ENCODE data around the gene SFTA2.
"Not testable (repeated sequence)": the region's sequence is repeated elsewhere in the genome, so short reads cannot be mapped to it uniquely, and the experiment has no call there.

Gene SFTA2

DNA sequence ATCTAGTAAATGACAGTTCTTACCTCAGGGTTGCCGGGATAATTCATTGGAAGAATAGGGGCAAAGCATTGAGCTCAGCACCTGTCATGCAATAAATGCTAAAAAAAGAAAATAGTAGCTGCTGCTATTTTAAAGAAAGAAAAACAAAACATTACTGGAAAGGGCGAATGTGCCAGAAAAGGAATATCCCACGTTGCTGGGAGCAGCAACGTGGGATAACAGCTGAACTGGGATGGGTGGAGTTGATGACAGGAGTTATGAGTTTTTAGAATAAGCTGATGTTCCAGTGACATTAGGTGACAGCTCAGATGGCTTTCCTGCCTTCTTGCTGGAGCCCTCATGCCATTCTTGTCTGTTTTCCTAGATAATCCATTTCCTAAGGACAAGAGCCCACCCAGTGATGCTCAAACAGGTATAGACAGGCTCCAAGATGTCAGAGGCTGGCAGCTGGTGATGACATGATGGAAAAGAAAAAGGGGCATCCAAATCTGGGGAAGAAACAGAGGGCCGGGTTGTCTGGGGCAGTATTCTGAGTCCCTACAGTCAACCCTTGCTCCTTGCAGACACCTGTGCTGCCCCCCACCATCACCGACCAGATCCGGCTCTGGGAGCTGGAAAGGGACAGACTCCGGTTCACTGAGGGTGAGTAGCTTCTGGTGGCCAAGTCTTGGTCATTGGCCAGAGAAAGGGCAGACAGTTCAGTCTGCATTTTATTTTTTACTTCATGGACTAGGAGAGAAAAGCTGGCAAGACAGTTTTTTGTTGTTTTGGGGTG is 19.0 kb downstream of the SFTA2 start:
- no peak for DNase-seq

- DNase-seq: not testable (repeated sequence)
These were observed 21.5 kb downstream of the SFTA2 start for GRCh38 chr6:30910473-30910872.

DNA sequence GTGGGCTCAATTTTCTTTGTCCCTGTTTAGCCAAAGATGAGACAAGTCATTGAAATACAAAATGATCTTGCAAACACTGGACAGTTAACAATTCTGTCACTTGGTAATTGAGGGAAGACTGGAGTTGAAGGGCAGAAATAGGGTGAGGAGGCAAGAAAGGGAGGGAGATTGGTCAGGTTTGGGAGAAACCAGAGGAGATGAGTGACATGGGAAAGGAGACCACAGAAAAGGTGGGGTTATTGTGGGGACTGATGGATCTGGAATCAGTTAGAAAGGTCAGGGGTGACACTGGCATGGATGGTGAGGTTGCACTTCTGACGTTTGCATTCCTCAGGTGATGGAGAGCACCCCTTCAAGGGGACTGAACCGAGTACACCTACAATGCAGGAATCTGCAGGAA is 23.3 kb downstream of the SFTA2 start:
- no peak for DNase-seq

DNA sequence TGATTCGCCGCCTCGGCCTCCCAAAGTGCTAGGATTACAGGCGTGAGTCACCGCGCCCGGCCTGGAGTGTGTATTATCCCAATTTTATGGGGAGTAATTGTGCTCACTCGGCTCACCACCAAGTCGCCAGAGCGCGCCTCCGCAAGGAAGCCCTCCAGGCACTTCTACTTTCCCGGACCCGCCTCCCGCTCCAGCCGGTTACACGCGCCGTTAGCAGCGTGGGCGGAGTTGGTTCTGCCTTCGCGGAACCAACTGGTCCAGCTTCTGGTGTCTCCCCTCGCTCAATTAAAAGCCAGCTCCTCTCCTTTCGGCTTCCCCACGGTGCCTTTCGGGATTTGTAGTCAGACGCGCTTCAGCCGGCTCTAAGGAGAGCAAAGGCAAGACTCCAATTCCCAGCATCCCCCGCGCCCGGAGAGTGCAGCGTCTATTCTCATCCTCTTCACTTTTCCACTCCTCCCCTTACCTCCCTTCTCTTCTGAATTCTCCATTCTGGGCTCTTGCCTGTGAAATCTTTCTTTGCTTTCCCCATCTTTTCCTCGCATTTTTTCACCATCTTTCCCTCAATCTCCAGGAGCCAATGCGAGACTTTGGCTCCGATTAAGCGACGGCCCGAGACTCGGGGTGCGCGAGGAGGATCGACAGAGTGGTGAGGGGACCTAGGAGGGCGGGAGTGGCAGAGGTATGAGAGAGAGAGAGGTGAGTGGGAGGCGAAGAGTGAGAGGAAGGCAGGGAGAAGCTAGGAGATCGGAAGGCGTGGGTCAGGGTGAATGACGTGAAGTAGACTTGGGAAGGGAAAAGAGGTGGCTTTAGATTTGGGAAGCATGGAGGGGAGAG is 24.0 kb downstream of the SFTA2 start, which contains the start of gene GTF2H4:
Gene GTF2H4 (plus strand): TSS at position 450 of the 834 bp plus-strand sequence.
- peak; percentile 98 to 100 (median 98) for DNase-seq

DNA sequence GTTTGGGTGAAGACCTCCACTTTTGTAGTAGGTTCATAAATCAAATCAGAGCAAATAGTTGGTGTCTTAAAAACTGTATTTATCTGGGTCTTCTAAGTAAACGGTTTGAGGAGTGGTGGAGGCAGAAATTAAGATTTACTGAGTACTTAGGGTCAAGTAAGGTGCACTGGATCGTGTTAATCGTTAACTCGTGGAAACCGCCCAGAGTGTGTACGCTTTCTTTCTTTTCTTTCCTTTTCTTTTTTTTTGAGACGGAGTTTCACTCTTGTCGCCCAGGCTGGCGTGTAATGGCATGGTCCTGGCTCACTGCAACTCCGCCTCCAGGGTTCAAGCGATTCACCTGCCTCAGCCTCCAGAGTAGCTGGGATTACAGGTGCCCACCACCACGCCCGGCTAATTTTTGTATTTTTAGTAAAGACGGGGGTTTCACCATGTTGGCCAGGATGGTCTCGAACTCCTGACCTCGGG is 24.6 kb downstream of the SFTA2 start:
- DNase-seq: not testable (repeated sequence)

DNA sequence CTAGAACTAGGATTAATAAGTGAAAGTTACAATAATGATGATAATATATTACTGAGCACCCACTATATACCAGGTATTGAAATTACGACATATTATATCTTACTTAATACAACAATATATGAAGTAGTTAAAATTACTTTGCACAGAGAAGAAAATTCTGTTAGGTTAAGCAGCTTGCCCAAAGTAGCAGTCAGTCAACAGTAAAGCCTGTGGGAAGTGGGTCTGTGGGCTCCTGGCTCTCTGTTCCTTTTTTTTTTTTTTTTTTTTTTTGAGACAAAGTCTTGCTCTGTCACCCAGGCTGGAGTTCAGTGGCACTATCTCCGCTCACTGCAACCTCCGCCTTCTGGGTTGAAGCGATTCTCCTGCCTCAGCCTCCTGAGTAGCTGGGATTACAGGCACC is 28.7 kb downstream of the SFTA2 start:
- DNase-seq: peak in 2 of 4 experiments; percentile 31 to 42

- DNase-seq: no peak
These were observed 29.3 kb downstream of the SFTA2 start for GRCh38 chr6:30902709-30903108.

GRCh38 chr6:30902196-30902595 is 29.8 kb downstream of the SFTA2 start:
- DNase-seq: not testable (repeated sequence)

GRCh38 chr6:30901436-30901835 is 30.5 kb downstream of the SFTA2 start:
- DNase-seq: no peak

DNA sequence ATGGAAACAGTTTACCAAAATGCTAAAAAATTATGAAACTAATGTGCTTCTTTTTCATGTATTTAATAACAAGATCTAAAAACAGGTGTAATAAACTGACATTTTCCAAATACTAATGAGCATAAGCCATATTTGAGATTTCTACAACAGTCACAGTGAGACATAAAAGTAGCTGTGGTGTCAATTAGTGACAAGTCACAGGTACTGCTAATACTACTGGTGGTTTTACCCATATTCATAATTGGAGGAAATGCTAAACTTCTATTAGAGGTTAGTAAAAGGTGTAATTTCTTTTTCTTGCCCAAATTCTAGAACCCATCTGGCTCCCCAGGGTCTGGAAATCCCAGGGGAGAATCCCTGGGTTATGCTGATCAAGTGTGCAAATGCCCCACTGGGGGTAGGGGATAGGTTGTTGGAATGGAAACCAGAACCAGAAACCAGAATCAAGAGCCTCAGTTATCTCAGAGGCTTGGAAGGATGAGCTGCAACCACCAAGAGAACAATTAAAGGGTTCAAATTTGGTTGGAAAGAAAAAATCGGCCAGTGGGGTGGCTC is 31.0 kb downstream of the SFTA2 start:
- no peak for DNase-seq

- DNase-seq: no peak
These were observed 33.1 kb downstream of the SFTA2 start for GRCh38 chr6:30898750-30899360.

GRCh38 chr6:30897882-30898281 is 34.1 kb downstream of the SFTA2 start:
- DNase-seq: no peak

GRCh38 chr6:30896541-30896940 is 35.4 kb downstream of the SFTA2 start:
- DNase-seq: no peak

GRCh38 chr6:30895343-30895742 is 36.6 kb downstream of the SFTA2 start:
- DNase-seq: no peak

DNA sequence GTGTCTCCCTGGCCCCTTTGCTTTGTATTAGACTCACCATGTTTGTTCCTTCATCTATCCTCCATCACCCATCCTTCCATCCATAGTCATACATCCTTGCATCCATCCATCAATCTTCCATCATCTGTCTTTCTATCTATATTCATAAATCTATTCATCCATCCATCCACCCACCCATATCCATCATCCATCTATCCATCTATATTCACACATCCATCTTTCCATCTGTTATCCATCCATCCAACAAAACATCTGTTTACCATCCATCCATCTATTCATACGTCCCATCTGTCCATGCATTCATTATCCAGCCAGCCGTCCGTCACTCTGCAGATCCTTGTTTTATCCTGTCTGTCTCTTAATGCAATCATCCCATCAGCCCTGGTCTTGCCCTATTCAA is 37.0 kb downstream of the SFTA2 start:
- DNase-seq: no peak

DNA sequence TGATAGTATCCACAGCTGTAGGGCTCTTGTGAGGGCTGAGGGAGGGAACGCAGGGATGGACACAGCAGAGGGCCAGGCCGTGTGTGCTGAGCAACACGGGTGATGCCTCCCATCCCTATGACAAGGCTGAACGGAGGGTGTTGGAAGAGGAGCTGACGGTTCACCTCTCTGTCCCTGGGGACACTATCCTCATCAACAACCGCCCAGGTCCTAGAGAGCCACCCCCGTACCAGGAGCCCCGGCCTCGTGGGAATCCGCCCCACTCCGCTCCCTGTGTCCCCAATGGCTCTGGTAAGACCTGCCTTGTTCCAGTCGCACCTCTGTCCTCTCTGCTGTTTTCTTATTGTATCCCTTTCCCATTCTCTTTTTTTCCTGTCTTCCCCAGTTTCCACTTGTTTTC is 37.6 kb downstream of the SFTA2 start:
- DNase-seq: no peak

GRCh38 chr6:30893666-30894065 is 38.3 kb downstream of the SFTA2 start:
- DNase-seq: no peak

GRCh38 chr6:30893001-30893591 is 38.9 kb downstream of the SFTA2 start:
- DNase-seq: no peak

- no peak for DNase-seq
These were observed 40.0 kb downstream of the SFTA2 start for GRCh38 chr6:30891816-30892538.

DNA sequence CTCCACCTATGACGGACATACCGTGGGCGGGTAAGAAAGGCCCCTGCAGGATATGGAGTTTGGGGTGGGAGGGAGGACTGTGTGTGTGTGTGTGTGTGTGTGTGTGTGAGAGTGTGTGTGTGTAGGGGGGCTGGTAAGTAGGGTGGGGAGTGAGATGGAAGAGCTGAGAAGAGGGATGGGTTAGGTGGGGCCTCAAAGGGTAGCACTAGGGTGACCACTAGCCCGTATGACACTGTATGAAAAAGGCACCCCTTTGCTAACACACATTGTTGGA is 40.6 kb downstream of the SFTA2 start:
- no peak for DNase-seq

- no peak for DNase-seq
These were observed 41.1 kb downstream of the SFTA2 start for GRCh38 chr6:30890646-30891449.

Data from suppressor macrophage (primary cell).